Suprapubic skin (tissue), 4 donors: ENCODE measurements around the gene HDAC11. TPM values are rescaled to one million over a fixed set of nuclear protein-coding genes. Genes with fewer than 3 reads are reported as not detected.

ENCODE experiments used
- DNase-seq, 2 donors: peaks; one replicate each; pipeline ENCODE4 v3.0.0-alpha.2; 2019; ENCODE audit warnings: low spot score in 2 of 2
- H3K27ac ChIP-seq: fragments of 200-600 bp; sonication (generic); one replicate; pipeline ENCODE4 v1.5.1; 2019
- H3K27me3 ChIP-seq: fragments of 200-600 bp; sonication (generic); one replicate; pipeline ENCODE4 v1.5.1; 2019
- H3K36me3 ChIP-seq: fragments of 200-600 bp; sonication (generic); one replicate; pipeline ENCODE4 v1.5.1; 2019
- H3K4me1 ChIP-seq: fragments of 200-600 bp; sonication (generic); one replicate; pipeline ENCODE4 v1.5.1; 2019
- H3K4me3 ChIP-seq: fragments of 200-600 bp; sonication (generic); one replicate; pipeline ENCODE4 v1.5.1; 2019; ENCODE audit warnings: mild to moderate bottlenecking
- H3K9me3 ChIP-seq: fragments of 200-600 bp; sonication (generic); one replicate; pipeline ENCODE4 v1.5.1; 2019
- EP300 ChIP-seq: sonication (generic); formaldehyde crosslinking; IDR thresholded peaks from one replicate; pipeline ENCODE4 v1.6.1; 2017; ENCODE audit warnings: antibody characterized with exemption
- POLR2A ChIP-seq, 2 donors: fragments of 450-650 bp; IDR thresholded peaks; one replicate each; pipeline ENCODE4 v1.6.1; 2017; ENCODE audit warnings: antibody characterized with exemption in 2 of 2, mild to moderate bottlenecking in 2 of 2, moderate library complexity in 2 of 2
- POLR2AphosphoS5 ChIP-seq, 3 donors: sonication (generic); formaldehyde crosslinking; IDR thresholded peaks; one replicate each; pipeline ENCODE4 v1.6.1; 2017; ENCODE audit warnings: antibody characterized with exemption in 3 of 3
- WGBS: methylation state at CpG from one replicate; pipeline ENCODE4 v1.1.5; 2018; 5-methylcytosine and 5-hydroxymethylcytosine counted together
- total RNA-seq, 4 donors: library from RNA; depleted of rRNA; stranded (reverse); fragments of >200 nt; gene quantifications; one replicate each; pipeline ENCODE4 v1.1.0, GENCODE V29; 2016
- TF ChIP-seq, protein P1 (sequence below), 2 donors: fragments of 200-600 bp in 1 of 2; fragments of 450-650 bp in 1 of 2; sonication (generic) in 1 of 2; IDR thresholded peaks; one replicate each; pipeline ENCODE4 v1.5.1; 2016 to 2019; ENCODE audit warnings: antibody characterized with exemption in 2 of 2, mild to moderate bottlenecking in 1 of 2, moderate library complexity in 1 of 2

The HDAC11 gene
- total RNA-seq, 4 donors from 2014 or later: 16.7 to 28.3 (median 27.5) TPM

DNA sequence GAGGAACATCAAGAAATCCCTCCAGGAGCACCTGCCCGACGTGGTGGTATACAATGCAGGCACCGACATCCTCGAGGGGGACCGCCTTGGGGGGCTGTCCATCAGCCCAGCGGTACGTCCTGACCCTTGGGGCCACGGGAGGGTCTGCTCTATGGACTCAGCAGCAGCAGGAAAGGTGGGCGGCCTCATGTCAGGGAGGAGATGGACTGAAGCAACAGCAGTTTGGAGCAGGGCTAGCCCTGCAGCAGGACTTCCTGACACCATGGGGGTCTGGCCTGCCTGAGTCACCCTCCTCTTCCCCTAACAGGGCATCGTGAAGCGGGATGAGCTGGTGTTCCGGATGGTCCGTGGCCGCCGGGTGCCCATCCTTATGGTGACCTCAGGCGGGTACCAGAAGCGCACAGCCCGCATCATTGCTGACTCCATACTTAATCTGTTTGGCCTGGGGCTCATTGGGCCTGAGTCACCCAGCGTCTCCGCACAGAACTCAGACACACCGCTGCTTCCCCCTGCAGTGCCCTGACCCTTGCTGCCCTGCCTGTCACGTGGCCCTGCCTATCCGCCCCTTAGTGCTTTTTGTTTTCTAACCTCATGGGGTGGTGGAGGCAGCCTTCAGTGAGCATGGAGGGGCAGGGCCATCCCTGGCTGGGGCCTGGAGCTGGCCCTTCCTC lies 24.2 kb downstream of the HDAC11 start:
- peaks cover 8% of the 10 kb centered on the region for H3K36me3 ChIP-seq
- H3K4me3 ChIP-seq: no peak overlapping the region
- TF ChIP-seq, protein P1, sequence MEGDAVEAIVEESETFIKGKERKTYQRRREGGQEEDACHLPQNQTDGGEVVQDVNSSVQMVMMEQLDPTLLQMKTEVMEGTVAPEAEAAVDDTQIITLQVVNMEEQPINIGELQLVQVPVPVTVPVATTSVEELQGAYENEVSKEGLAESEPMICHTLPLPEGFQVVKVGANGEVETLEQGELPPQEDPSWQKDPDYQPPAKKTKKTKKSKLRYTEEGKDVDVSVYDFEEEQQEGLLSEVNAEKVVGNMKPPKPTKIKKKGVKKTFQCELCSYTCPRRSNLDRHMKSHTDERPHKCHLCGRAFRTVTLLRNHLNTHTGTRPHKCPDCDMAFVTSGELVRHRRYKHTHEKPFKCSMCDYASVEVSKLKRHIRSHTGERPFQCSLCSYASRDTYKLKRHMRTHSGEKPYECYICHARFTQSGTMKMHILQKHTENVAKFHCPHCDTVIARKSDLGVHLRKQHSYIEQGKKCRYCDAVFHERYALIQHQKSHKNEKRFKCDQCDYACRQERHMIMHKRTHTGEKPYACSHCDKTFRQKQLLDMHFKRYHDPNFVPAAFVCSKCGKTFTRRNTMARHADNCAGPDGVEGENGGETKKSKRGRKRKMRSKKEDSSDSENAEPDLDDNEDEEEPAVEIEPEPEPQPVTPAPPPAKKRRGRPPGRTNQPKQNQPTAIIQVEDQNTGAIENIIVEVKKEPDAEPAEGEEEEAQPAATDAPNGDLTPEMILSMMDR (IDR thresholded peaks at IDR 0.05): no peak
- TF ChIP-seq POLR2A (IDR thresholded peaks at IDR 0.05) (no peak), POLR2AphosphoS5 (IDR thresholded peaks at IDR 0.05) (no peak)
- no peaks in the 10 kb centered on the region for H3K9me3 ChIP-seq
- DNase-seq: no peak
- no peaks in the 10 kb centered on the region for H3K27me3 ChIP-seq
- 93% methylated on average over 23 of the region's 23 CpGs for WGBS
- peaks cover 14% of the 10 kb centered on the region for H3K4me1 ChIP-seq
- H3K27ac ChIP-seq: no peak overlapping the region

DNA sequence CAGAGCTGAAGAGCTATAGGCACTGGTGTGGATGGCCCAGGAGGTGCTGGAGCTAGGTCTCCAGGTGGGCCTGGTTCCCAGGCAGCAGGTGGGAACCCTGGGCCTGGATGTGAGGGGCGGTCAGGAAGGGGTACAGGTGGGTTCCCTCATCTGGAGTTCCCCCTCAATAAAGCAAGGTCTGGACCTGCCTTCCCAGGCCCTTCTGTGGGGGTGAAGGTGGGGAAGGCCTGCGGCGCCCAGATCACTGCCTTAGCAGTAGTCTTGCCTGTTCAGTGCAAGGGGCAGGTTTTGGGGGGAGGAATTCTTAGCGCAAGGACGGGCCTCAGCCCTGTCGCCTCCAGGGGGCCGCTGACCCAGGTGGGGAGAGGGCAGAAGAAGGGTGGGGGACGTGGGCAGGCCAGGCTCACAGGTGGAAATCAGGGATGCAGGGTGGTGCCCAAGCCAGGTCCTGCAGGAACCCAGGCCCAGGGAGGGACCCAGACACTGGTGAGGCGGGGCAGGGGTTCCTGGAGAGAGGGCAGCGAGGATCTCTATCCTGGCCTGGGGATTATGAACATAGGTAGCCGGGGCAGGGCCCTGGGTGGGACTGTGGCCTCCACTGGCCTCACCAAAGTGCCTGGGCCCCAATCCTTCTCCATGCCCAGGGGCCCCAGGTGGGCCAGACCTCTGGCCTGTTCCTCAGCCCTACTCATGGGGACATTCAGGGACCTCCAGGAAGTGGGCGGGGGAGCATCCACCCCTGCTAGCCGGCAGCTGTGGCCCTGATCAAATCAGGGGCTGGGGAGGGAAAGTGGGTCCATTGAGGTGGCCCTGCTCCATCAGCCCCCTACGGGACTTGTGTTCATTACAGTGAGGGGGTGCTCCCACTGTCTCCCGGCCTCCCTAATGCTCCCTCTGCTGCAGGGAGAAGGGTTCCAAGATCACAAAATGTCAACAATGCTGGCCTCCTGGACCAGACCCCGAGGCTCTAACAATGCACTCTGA lies 25.3 kb downstream of the HDAC11 start:
- 96% methylated on average over 10 of the region's 16 CpGs for WGBS
- TF ChIP-seq POLR2AphosphoS5 (IDR thresholded peaks at IDR 0.05) (no peak), POLR2A (IDR thresholded peaks at IDR 0.05) (no peak), EP300 (no peak)
- TF ChIP-seq, protein P1 (IDR thresholded peaks at IDR 0.05): no peak
- Histone ChIP-seq H3K4me3 (no peak overlapping the region), H3K27ac (no peak overlapping the region), H3K36me3 (peaks cover 8% of the 10 kb centered on the region), H3K27me3 (no peaks in the 10 kb centered on the region), H3K9me3 (no peaks in the 10 kb centered on the region), H3K4me1 (peaks cover 11% of the 10 kb centered on the region)
- DNase-seq: no peak

DNA sequence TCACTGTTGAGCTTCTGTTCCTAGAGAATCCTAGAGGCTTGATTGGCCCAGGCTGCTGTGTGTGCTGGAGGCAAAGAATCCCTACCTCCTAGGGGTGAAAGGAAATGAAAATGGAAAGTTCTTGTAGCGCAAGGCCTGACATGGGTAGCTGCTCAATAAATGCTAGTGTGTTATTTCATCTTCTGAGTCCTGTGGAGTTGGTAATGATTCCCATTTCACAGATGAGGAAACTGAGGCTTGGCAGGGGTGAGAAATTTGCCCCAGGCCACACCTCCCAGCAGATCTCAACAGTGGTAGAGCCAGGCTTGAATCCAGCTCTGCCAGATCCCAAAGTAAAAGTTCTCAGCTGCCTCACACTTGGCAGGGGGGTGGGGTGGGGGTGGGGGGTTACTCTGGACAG lies 26.1 kb downstream of the HDAC11 start:
- H3K9me3 ChIP-seq: no peaks in the 10 kb centered on the region
- H3K4me3 ChIP-seq: no peak overlapping the region
- H3K27me3 ChIP-seq: no peaks in the 10 kb centered on the region
- TF ChIP-seq, protein P1 (IDR thresholded peaks at IDR 0.05): no peak
- TF ChIP-seq EP300: no peak
- TF ChIP-seq POLR2A (IDR thresholded peaks at IDR 0.05): no peak
- no peak for TF ChIP-seq POLR2AphosphoS5 (IDR thresholded peaks at IDR 0.05)
- H3K36me3 ChIP-seq: peaks cover 8% of the 10 kb centered on the region
- WGBS: 100% methylated on average over 1 of the region's 1 CpG
- peaks cover 9% of the 10 kb centered on the region for H3K4me1 ChIP-seq
- no peak for DNase-seq
- no peak overlapping the region for H3K27ac ChIP-seq

DNA sequence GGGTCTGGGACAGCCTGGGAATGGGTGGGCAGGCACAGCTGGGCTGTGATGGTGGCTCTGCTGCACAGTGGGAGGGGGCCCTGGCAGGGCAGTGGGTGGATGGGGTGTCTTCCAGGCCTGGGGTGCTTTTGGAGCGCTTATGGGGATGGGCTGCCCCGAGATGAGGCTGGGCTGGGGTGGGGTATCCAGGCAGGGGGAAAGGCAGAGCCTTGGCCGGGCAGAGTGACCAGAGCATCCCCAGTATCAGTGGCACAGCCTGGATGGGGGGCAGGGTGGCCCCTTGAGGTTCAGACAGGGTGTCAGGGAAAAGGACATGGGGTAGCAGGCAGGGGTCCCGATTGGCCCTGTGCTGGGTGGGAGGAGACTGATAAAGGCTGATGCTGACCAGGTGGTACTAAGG lies 26.6 kb downstream of the HDAC11 start:
- 71% methylated on average over 4 of the region's 4 CpGs for WGBS
- Histone ChIP-seq H3K27ac (no peak overlapping the region), H3K4me3 (no peak overlapping the region), H3K27me3 (no peaks in the 10 kb centered on the region), H3K9me3 (no peaks in the 10 kb centered on the region), H3K36me3 (peaks cover 8% of the 10 kb centered on the region), H3K4me1 (peaks cover 9% of the 10 kb centered on the region)
- no peak for TF ChIP-seq POLR2AphosphoS5 (IDR thresholded peaks at IDR 0.05)
- TF ChIP-seq, protein P1 (IDR thresholded peaks at IDR 0.05): no peak
- no peak for TF ChIP-seq EP300
- TF ChIP-seq POLR2A (IDR thresholded peaks at IDR 0.05): no peak
- DNase-seq: no peak

DNA sequence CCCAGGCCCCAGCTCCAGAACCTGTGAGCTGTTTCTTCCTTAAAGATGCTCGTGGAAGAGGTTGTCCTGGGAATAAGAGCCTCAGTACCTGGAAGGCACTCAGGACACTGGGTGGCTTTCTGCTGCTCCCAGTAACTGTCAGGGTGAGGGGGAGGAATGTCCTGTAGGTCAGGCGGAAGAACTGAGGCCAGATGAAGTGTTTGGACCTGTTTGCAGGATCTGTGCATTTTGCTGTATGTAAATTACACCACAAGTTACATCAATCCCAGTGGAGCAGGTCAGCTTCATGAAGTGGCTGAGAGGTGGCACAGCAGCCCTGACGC lies 27.1 kb downstream of the HDAC11 start:
- no peak for TF ChIP-seq POLR2A (IDR thresholded peaks at IDR 0.05)
- TF ChIP-seq EP300: no peak
- TF ChIP-seq POLR2AphosphoS5 (IDR thresholded peaks at IDR 0.05): no peak
- TF ChIP-seq, protein P1 (IDR thresholded peaks at IDR 0.05): no peak
- Histone ChIP-seq H3K27ac (peak overlapping the region; percentile 20), H3K4me1 (peaks cover 9% of the 10 kb centered on the region), H3K36me3 (peaks cover 8% of the 10 kb centered on the region), H3K9me3 (no peaks in the 10 kb centered on the region), H3K27me3 (no peaks in the 10 kb centered on the region), H3K4me3 (no peak overlapping the region)
- DNase-seq: no peak
- WGBS: no CpG with 5 or more reads among the region's 3 CpGs
